OCI-LY3 (cell line): ENCODE measurements around the gene ADCY5.

Source experiments
- H2AFZ ChIP-seq: fragments of 200-600, 300-600 bp; shearing (Covaris generic); 2 replicates; pipeline ENCODE4 v1.6.0; 2014; ENCODE audit warnings: antibody characterized with exemption, low read depth, low read length
- H3K27ac ChIP-seq: fragments of 200-600, 300-600 bp; sonication (generic); 2 replicates; pipeline ENCODE4 v1.5.1; 2014; ENCODE audit warnings: mild to moderate bottlenecking, low read length, moderate library complexity, mixed read lengths
- H3K27me3 ChIP-seq: fragments of 200-600, 300-600 bp; sonication (generic); 2 replicates; pipeline ENCODE4 v1.6.1; 2014; ENCODE audit warnings: low read depth, low read length, mixed read lengths
- H3K36me3 ChIP-seq: fragments of 200-600, 300-600 bp; sonication (generic); replicated peaks from 2 replicates; pipeline ENCODE3; 2014; ENCODE audit warnings: low read depth, low read length, mixed read lengths
- H3K4me1 ChIP-seq: fragments of 300-600, 200-600 bp; sonication (generic); 2 replicates; pipeline ENCODE4 v1.6.1; 2014; ENCODE audit warnings: low read length, mixed read lengths
- H3K4me2 ChIP-seq: fragments of 200-600, 300-600 bp; sonication (generic); 2 replicates; pipeline ENCODE4 v1.6.1; 2014; ENCODE audit warnings: low read length, mixed read lengths
- H3K4me3 ChIP-seq: fragments of 300-600, 200-600 bp; sonication (generic); 2 replicates; pipeline ENCODE4 v1.5.1; 2014; ENCODE audit warnings: antibody characterized with exemption, mild to moderate bottlenecking, low read length, moderate library complexity
- H3K79me2 ChIP-seq: fragments of 300-600, 200-600 bp; shearing (Covaris generic); 2 replicates; pipeline ENCODE4 v1.6.1; 2014; ENCODE audit warnings: mild to moderate bottlenecking, low read length, mixed read lengths
- H3K9ac ChIP-seq: fragments of 300-600, 200-600 bp; shearing (Covaris generic); 2 replicates; pipeline ENCODE4 v1.6.0; 2014; ENCODE audit warnings: mild to moderate bottlenecking, low read length, moderate library complexity
- H3K9me3 ChIP-seq: fragments of 200-600, 300-600 bp; shearing (Covaris generic); 2 replicates; pipeline ENCODE4 v1.6.1; 2014; ENCODE audit warnings: low read length, mixed read lengths; ENCODE audit not compliant: insufficient read depth
- H4K20me1 ChIP-seq: fragments of 200-600, 300-600 bp; sonication (generic); 2 replicates; pipeline ENCODE4 v1.6.1; 2016; ENCODE audit warnings: low read length, mixed read lengths; ENCODE audit not compliant: insufficient read depth
- CTCF ChIP-seq: fragments of 200-600, 300-600 bp; sonication (generic); IDR thresholded peaks from 2 replicates; pipeline ENCODE4 v1.5.1; 2014; ENCODE audit warnings: antibody characterized with exemption, low read length, low read depth
- EZH2phosphoT487 ChIP-seq: fragments of 200-600 bp; shearing (Covaris generic); IDR thresholded peaks from 2 replicates; pipeline ENCODE4 v1.6.1; 2018; ENCODE audit warnings: antibody characterized with exemption, mixed run types, low read depth

ADCY5 gene

GRCh38 chr3:123334056-123334455 is 114.8 kb downstream of the ADCY5 start:
- Histone ChIP-seq H3K79me2 (no peaks in the 10 kb centered on the region), H3K27me3 (no peaks in the 10 kb centered on the region), H4K20me1 (no peaks in the 10 kb centered on the region), H2AFZ (no peak overlapping the region), H3K9ac (no peak overlapping the region), H3K27ac (no peak overlapping the region), H3K4me2 (no peak overlapping the region), H3K9me3 (no peaks in the 10 kb centered on the region), H3K36me3 (no peaks in the 10 kb centered on the region), H3K4me1 (no peaks in the 10 kb centered on the region), H3K4me3 (no peak overlapping the region)
- no peak for TF ChIP-seq EZH2phosphoT487
- no peak for TF ChIP-seq CTCF

GRCh38 chr3:123333401-123333800 is 115.5 kb downstream of the ADCY5 start:
- Histone ChIP-seq H3K4me1 (no peaks in the 10 kb centered on the region), H3K9me3 (no peaks in the 10 kb centered on the region), H3K79me2 (no peaks in the 10 kb centered on the region), H3K4me3 (no peak overlapping the region), H3K27ac (no peak overlapping the region), H3K9ac (no peak overlapping the region), H4K20me1 (no peaks in the 10 kb centered on the region), H3K4me2 (no peak overlapping the region), H2AFZ (no peak overlapping the region), H3K27me3 (no peaks in the 10 kb centered on the region), H3K36me3 (no peaks in the 10 kb centered on the region)
- TF ChIP-seq CTCF (no peak), EZH2phosphoT487 (no peak)

GRCh38 chr3:123332124-123332641 is 116.7 kb downstream of the ADCY5 start:
- H3K4me1 ChIP-seq = no peaks in the 10 kb centered on the region
- no peaks in the 10 kb centered on the region for H3K36me3 ChIP-seq
- H3K9me3 ChIP-seq = no peaks in the 10 kb centered on the region
- H2AFZ ChIP-seq = no peak overlapping the region
- TF ChIP-seq EZH2phosphoT487 = no peak
- no peak for TF ChIP-seq CTCF
- H3K79me2 ChIP-seq = no peaks in the 10 kb centered on the region
- H3K4me2 ChIP-seq = no peak overlapping the region
- no peaks in the 10 kb centered on the region for H4K20me1 ChIP-seq
- H3K4me3 ChIP-seq = no peak overlapping the region
- no peak overlapping the region for H3K27ac ChIP-seq
- H3K9ac ChIP-seq = no peak overlapping the region
- 0 out of 2 replicates have a peak, but pooled peaks cover under 1% of the 10 kb centered on the region for H3K27me3 ChIP-seq

- H3K79me2 ChIP-seq = no peaks in the 10 kb centered on the region
- TF ChIP-seq CTCF (no peak), EZH2phosphoT487 (no peak)
- H3K4me1 ChIP-seq = no peaks in the 10 kb centered on the region
- no peak overlapping the region for H3K4me2 ChIP-seq
- H3K27me3 ChIP-seq = 0 out of 2 replicates have a peak, but pooled peaks cover 4% of the 10 kb centered on the region
- H3K9me3 ChIP-seq = no peaks in the 10 kb centered on the region
- H4K20me1 ChIP-seq = no peaks in the 10 kb centered on the region
- H2AFZ ChIP-seq = no peak overlapping the region
- no peak overlapping the region for H3K27ac ChIP-seq
- no peaks in the 10 kb centered on the region for H3K36me3 ChIP-seq
- H3K4me3 ChIP-seq = no peak overlapping the region
- H3K9ac ChIP-seq = no peak overlapping the region
Observed at GRCh38 chr3:123331651-123332050, 117.2 kb downstream of the ADCY5 start.
